ENCODE measurements around the gene SERF1B.
"Not testable (repeated sequence)": the region's sequence is repeated elsewhere in the genome, so short reads cannot be mapped to it uniquely, and the experiment has no call there.

GRCh38 chr5:70077632-70078031, 52.6 kb downstream of the SERF1B start:
- not testable (repeated sequence) for TF ChIP-seq CTCF (IDR thresholded peaks at IDR 0.05; ENCODE audit: poor library complexity); EZH2 (IDR thresholded peaks at IDR 0.05; ENCODE audit: borderline replicate concordance)

Measured in hepatocyte (in vitro differentiated cells).